HG02759 (cell line): Measurements from ENCODE around the gene COLEC11.
"Not testable (repeated sequence)": the region's sequence is repeated elsewhere in the genome, so short reads cannot be mapped to it uniquely, and the experiment has no call there.

Source experiments
- ATAC-seq: cut with Tn5 transposase; IDR thresholded peaks from one replicate; pipeline ENCODE4 v1.9.1; 2021; ENCODE audit warnings: mild to moderate bottlenecking, moderate library complexity; ENCODE audit not compliant: unreplicated experiment

COLEC11 gene

DNA sequence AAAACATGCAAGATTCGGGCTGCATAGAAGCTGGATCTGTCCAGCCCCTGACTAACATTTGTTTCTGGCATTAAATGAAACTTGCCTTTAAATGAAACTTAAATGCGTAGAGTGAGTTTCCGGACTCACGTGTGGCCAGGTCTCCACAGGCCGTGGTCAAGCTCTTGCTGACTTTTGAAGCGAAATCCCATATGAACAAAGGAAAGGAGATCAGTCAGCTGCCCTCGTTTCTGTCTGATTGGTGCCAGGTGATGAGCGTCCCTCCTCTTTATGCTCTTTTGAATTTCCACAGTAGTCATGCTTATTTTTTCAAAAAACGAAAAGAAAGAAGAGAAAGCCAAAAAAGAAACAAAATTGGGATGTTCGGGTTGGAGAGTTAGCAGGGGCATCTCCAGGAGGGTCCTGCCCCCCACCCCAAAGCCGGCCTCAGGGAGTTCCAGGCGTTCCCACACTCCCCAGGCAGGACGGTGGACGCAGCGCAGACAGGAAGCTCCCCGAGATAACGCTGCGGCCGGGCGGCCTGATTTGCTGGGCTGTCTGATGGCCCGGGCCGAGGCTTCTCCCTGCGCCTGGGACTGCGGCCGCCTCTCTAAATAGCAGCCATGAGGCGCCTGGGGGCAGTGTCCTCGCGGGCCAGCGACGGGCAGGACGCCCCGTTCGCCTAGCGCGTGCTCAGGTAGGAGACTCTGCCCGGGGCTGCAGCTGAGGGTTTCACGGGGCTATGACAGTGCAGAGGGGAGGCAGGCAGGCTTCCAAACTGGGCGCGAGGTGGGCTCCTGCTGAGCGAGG lies at the start of gene COLEC11:
TSS of gene COLEC11 (plus strand) at position 620 of the 789 bp plus-strand sequence. CDS start 9,229 bp downstream, outside the sequence.
- ATAC-seq = no peak

DNA sequence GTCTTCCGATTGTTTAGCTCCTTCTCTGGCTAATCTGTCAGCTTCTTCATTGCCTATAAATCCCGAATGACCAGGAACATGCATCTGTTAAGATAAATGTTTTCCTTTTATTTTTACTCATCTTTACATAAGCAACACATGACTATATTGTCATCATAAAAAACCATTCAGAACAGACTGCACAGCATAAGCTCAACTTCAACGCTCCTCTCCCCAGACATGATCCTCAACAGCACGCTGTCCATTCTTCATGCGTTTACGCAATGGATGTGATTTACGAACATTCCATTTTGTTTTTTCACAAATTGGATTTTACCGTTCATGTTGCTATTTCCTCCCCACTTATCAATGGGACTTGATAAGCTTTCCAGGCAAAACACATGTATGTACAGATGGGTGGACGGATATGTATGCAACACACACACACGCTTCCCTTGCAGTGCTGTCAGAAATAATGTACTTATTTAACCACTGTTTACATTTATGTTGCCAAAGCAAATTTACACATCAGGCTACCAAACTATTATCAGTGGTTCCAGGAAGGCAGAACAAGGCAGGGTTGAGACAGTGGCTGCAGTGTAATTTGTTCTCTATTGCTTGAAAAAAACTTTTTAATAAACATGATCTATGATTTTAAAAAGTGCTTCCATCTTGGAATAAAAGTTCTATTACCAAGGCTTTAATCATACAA lies 49.0 kb upstream of the COLEC11 start:
- no peak for ATAC-seq

- ATAC-seq = no peak
These were observed 47.0 kb upstream of the COLEC11 start for GRCh38 chr2:3547915-3548314.

DNA sequence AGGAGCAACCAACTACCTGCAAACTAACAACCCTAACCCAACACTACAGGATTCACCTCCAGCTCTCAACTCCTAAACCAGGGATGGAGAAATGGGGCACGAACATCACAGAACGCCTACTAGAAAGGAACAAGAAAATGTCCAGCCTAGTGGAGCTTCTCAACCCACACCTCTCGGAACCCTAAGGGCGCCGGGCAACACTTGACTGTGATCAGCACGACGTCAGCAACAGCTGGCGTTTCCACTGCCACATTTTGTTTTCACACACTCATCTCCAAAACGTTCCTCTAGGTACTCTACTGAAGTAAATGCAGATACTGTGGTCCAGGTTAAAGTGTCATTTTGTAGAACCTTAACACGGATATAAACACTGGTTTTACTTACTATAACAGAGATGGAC lies 41.0 kb upstream of the COLEC11 start:
- no peak for ATAC-seq

DNA sequence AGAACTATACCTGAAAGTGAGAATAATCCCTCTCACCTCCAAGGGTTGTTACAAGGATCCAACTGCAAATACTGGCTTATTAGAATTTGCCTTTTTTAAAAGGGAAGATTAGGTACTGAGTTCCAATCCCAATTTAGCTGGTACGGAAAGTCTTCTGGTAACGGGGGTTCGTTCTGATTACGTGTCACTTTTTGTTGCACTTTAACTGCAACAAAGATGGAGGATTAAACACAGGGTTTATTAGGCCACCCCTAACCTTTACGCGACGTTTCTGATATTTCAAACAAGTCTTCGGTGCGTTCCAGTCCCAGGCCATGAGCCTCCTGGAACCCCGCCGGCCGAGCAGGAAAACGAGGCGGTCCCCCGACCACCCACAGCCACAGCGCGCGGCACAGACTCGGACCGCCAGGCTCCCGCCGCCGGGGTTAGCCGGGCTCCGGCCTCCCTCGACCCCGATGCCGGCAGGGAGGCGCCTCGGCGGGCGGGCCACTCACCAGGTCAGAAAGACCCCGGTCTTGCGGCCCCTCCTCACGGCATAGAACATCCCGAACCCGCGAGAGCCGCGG lies 37.2 kb upstream of the COLEC11 start:
- ATAC-seq = peak; percentile 27

- peak; percentile 94 for ATAC-seq
These were observed 36.5 kb upstream of the COLEC11 start, which contains the start of gene RNASEH1 for GRCh38 chr2:3558205-3559014. Gene RNASEH1 (minus strand): TSS chr2:3558333. CDS start chr2:3558260, 73 bp downstream.

GRCh38 chr2:3563521-3563976 lies 31.4 kb upstream of the COLEC11 start:
- ATAC-seq = peak; percentile 50

- no peak for ATAC-seq
These were observed 29.8 kb upstream of the COLEC11 start for GRCh38 chr2:3565117-3565516.

- ATAC-seq = no peak
These were observed 28.1 kb upstream of the COLEC11 start for GRCh38 chr2:3566806-3567205.

GRCh38 chr2:3569656-3570055 lies 25.3 kb upstream of the COLEC11 start:
- not testable (repeated sequence) for ATAC-seq

DNA sequence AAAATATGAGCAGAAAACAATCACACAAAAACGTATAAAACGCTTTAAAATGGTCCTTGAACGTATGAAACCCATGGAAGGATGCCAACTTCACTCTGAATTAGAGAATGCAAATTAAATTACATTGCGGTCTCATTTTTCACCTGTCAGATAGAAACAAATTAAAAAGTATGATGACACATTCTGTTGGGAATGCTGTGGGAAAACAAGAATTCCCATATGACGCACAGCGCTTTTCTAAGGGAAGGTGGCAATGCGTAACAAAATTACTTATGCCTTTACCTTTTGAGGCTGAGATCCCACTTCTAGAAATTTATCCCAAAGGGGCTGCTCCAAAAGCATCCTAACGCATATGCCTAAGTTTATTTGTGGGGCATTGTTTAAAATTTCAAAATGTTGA lies 23.6 kb upstream of the COLEC11 start:
- no peak for ATAC-seq

GRCh38 chr2:3572620-3573019 lies 22.3 kb upstream of the COLEC11 start:
- no peak for ATAC-seq

DNA sequence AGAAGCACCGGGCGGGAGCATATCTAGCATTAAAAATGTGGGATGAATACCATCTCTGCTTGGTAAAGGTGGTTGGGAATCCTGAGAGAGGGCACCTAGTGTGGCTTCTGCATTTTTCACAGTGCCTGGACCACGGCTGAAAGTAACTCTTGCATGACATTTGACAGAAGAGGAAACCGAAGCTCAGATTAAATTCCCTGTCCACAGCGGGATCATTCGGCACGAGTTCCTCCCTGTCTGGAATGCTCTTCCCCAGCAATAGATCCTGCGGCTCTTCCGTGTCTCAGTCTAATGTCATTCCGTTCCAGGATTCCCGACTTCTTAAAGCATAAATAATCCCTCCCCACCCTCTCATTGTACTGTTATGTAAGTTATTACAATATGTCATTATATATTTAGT lies 20.8 kb upstream of the COLEC11 start:
- no peak for ATAC-seq

- ATAC-seq = peak; percentile 34
These were observed 19.2 kb upstream of the COLEC11 start for GRCh38 chr2:3575534-3576262.

DNA sequence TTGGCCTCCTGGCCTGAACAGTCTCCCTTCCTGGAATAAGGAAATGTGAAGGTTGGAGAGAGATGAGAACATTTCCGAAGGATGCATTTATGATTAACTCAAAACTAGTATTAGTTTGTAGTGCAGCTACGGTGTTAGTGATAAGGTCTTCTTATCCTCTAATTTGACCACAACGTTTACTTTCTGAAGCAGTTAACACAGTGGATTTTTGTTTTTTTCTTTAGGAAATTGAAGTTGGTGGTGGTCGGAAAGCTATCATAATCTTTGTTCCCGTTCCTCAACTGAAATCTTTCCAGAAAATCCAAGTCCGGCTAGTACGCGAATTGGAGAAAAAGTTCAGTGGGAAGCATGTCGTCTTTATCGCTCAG lies 18.7 kb upstream of the COLEC11 start:
- ATAC-seq = not testable (repeated sequence)

DNA sequence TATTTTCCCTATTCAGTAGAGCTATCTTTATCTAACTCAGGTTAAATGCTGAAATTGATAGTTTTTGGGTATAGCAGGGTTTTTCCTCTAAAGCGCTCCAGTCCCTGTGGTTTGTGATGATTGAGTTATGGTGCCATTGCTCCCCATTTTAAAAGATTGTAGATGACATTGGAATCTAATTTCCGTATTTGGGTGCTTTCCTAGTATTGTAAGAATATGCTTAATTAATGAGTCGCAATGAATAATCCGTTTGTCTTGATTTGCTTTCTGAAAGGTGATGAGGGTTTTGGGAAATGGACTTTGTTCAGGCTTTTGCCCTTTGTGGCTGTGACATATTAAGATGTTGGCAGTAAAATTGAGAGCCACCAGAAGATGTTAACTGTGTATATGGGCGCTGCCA lies 15.9 kb upstream of the COLEC11 start:
- ATAC-seq = no peak

DNA sequence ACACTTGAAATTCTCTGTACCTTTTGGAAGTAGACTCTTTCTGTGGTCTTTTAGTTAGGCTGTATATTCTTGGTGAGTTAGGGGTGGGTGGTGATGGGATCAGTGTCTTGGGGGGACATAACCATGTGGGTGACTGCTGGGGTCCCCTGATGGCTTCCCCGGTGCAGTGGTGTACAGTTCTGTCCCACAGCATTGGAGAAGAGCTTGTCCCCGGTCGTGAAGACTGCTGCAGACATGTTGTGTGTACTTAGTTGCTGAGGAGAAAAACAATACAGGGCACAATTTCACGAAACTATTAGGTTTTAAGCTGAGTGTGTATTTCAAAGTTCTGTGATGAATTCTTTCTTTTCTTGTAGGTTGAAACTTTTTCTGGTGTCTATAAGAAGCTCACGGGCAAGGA lies 14.5 kb upstream of the COLEC11 start:
- no peak for ATAC-seq

DNA sequence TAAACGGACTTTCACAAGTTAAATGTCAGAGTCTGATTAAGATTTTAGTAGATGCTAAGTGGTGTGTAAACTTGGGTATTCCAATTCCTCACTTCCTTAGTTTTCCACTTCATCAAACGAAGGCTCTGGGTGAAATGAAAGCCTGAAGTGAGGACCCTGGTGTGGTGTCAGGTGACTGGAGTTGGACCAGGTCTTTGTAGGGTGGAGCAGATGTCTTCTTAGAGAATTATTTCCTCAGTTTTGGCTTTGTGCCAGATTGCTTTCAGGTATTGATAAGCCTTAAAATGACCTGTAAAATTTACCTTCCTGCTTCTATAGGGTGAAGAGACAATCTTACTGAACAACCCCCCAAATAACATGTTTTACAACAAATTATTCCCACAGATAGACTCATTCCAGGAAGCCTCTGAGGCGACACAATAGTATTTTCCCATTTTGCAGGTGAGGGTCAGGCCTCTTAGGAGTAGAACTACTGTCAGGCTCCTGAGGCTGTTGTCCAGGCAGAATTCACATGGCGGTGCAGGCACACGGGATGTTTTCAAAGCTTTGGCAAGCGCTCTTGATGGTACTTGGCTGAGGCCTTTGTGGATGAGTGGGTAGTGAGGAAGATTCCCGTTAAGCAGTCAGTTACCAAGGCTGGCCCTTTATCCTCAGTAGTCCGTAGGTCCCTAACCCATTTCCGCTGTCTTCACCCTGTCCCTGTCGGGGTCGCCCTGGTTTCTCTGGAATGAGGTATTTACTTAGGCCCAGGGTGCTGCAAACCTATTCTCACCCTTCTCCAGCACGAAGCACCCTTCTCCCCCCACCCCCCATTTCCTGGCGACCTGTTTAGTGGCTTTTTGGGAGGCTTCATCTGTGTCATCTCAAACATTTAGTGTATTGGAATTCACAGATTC lies 13.3 kb upstream of the COLEC11 start:
- no peak for ATAC-seq

DNA sequence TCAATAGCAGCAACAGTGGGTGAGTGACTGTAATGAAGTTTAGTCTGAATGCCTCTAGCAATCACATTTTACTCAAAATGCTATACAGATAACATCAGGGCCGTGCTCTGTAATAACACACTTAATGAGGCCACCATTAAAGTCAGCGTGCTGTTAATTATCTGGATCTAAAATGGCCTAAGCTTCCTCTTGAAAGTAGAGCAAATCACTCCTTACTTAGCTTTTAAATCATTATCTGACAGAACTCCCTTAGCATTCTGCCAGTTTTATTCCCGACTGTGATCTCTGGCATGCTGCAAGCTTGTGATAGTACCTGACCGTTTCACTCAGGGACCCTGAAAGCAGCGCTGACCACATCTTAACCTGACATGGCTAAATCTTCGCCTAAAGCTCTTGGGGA lies 10.8 kb upstream of the COLEC11 start:
- ATAC-seq = no peak
